Transverse colon (tissue), 4 donors: ENCODE data around the gene HMGN2. TPM values are rescaled to one million over a fixed set of nuclear protein-coding genes. Genes with fewer than 3 reads are reported as not detected.

Experiments used
- DNase-seq: peaks from one replicate; pipeline ENCODE4 v3.0.0-alpha.2; 2019
- H3K27ac ChIP-seq, 4 donors: fragments of 200-600 bp; sonication (generic); 2 replicates each; pipeline ENCODE4 v1.5.1; 2016 to 2018; ENCODE audit warnings: inconsistent platforms in 4 of 4
- H3K27me3 ChIP-seq: fragments of 200-600 bp; sonication (generic); 2 replicates; pipeline ENCODE4 v1.5.1; 2017; ENCODE audit warnings: inconsistent platforms
- H3K36me3 ChIP-seq, 4 donors: fragments of 200-600 bp; sonication (generic); 2 replicates each; pipeline ENCODE4 v1.5.1; 2017 to 2019; ENCODE audit warnings: inconsistent platforms in 4 of 4
- H3K4me1 ChIP-seq, 4 donors: fragments of 200-600 bp; sonication (generic); 2 replicates each; pipeline ENCODE4 v1.5.1; 2017 to 2020; ENCODE audit warnings: inconsistent platforms in 4 of 4
- H3K4me3 ChIP-seq, 4 donors: fragments of 200-600 bp; sonication (generic); 1 replicate in 1 of 4; 2 replicates in 3 of 4; pipeline versions ENCODE4 v1.5.1 to v1.6.1; 2017 to 2019; ENCODE audit warnings: inconsistent platforms in 4 of 4
- H3K9me3 ChIP-seq, 2 donors: fragments of 200-600 bp; sonication (generic); 2 replicates each; pipeline ENCODE4 v1.5.1; 2017 to 2019; ENCODE audit warnings: inconsistent platforms in 2 of 2
- CTCF ChIP-seq, 5 experiments: fragments of 200-600 bp in 3 of 5; fragments of 450-650 bp in 2 of 5; sonication (generic) in 3 of 5; IDR thresholded peaks; 1 replicate in 2 of 5; 2 replicates in 3 of 5; pipeline ENCODE4 v1.5.1; 2016 to 2017; ENCODE audit warnings: antibody characterized with exemption in 5 of 5, inconsistent platforms in 3 of 5, mild to moderate bottlenecking in 2 of 5, moderate library complexity in 1 of 5
- EP300 ChIP-seq: sonication (generic); formaldehyde crosslinking; IDR thresholded peaks from one replicate; pipeline ENCODE4 v1.6.1; 2017; ENCODE audit warnings: antibody characterized with exemption, low read depth
- POLR2A ChIP-seq: fragments of 450-650 bp; IDR thresholded peaks from one replicate; pipeline ENCODE4 v1.6.1; 2016; ENCODE audit warnings: antibody characterized with exemption, mild to moderate bottlenecking, moderate library complexity
- POLR2AphosphoS5 ChIP-seq, 3 donors: sonication (generic); formaldehyde crosslinking; IDR thresholded peaks; one replicate each; pipeline ENCODE4 v1.6.1; 2016; ENCODE audit warnings: antibody characterized with exemption in 3 of 3
- WGBS, 2 donors: methylation state at CpG; one replicate each; pipeline ENCODE4 v1.1.5; 2018; ENCODE audit warnings: low coverage in 1 of 2; 5-methylcytosine and 5-hydroxymethylcytosine counted together
- in situ Hi-C, 4 donors: fragments of 200-750 bp; cut with MboI; loops; one replicate each; pipeline versions ENCODE4 v1.15.0 to v1.15.1; 2017; ENCODE audit warnings: low sequenced_read_pairs in 3 of 4, low pct_ligation_motif_present in 1 of 4, low pct_unique_long_range_greater_than_20kb in 1 of 4
- intact Hi-C: fragments of 100-400 bp; cut with DNase I; formaldehyde crosslinking; loops from one replicate; pipeline ENCODE4 v1.15.1; 2023; ENCODE audit warnings: low total_unique reads
- total RNA-seq, 4 donors: library from RNA; depleted of rRNA; stranded (reverse); fragments of >200 nt; gene quantifications; one replicate each; pipeline ENCODE4 v1.1.0, GENCODE V29; 2016

Gene HMGN2
- total RNA-seq, 4 donors from 2014 or later, result 58.7 to 194 (median 165) TPM

GRCh38 chr1:26450908-26451307, 21.3 kb upstream of the HMGN2 start:
- in situ Hi-C loops (no loop called here), intact Hi-C loops (no loop called here)
- WGBS, 2 donors, result 94% methylated on average over 3 of the region's 3 CpGs; no CpG with 5 or more reads in 1 of the 2 donors
- Histone ChIP-seq H3K4me3 (no peak overlapping the region), H3K4me1 (no peaks in the 10 kb centered on the region), H3K9me3 (no peaks in the 10 kb centered on the region), H3K36me3 (peaks cover 0 to 36% (median 17%) of the 10 kb centered on the region in 4 donors), H3K27me3 (no peaks in the 10 kb centered on the region), H3K27ac (no peak overlapping the region)
- no peak for DNase-seq
- TF ChIP-seq EP300 (no peak), POLR2AphosphoS5 (IDR thresholded peaks at IDR 0.05) (no peak), POLR2A (no peak), CTCF (IDR thresholded peaks at IDR 0.05) (no peak)

GRCh38 chr1:26452459-26453183, 19.6 kb upstream of the HMGN2 start:
- Histone ChIP-seq H3K9me3 (no peaks in the 10 kb centered on the region), H3K27ac (no peak overlapping the region), H3K4me3 (no peak overlapping the region), H3K36me3 (peaks cover 0 to 36% (median 14%) of the 10 kb centered on the region in 4 donors), H3K4me1 (no peaks in the 10 kb centered on the region), H3K27me3 (no peaks in the 10 kb centered on the region)
- intact Hi-C loops (no loop called here), in situ Hi-C loops (no loop called here)
- TF ChIP-seq POLR2AphosphoS5 (IDR thresholded peaks at IDR 0.05), result no peak
- no peak for TF ChIP-seq POLR2A
- TF ChIP-seq EP300, result no peak
- no peak for TF ChIP-seq CTCF (IDR thresholded peaks at IDR 0.05)
- 89 to 90% methylated on average over 2 to 5 of the region's 5 CpGs for WGBS, 2 donors
- DNase-seq, result no peak

- H3K9me3 ChIP-seq, result no peaks in the 10 kb centered on the region
- no peak for TF ChIP-seq POLR2AphosphoS5 (IDR thresholded peaks at IDR 0.05)
- TF ChIP-seq POLR2A, result no peak
- TF ChIP-seq EP300, result no peak
- no peak for TF ChIP-seq CTCF (IDR thresholded peaks at IDR 0.05)
- no peaks in the 10 kb centered on the region for H3K27me3 ChIP-seq
- intact Hi-C loops, result no loop called here
- DNase-seq, result no peak
- H3K4me3 ChIP-seq, result no peak overlapping the region
- H3K36me3 ChIP-seq, result peaks cover 0 to 52% (median 15%) of the 10 kb centered on the region in 4 donors
- no peaks in the 10 kb centered on the region for H3K4me1 ChIP-seq
- WGBS, 2 donors, result 67 to 100% methylated on average over 1 of the region's 1 CpG
- no peak overlapping the region for H3K27ac ChIP-seq
- in situ Hi-C loops, result no loop called here
Observed at GRCh38 chr1:26459148-26459547, 13.1 kb upstream of the HMGN2 start.

GRCh38 chr1:26459573-26460031, 12.6 kb upstream of the HMGN2 start:
- no peaks in the 10 kb centered on the region for H3K4me1 ChIP-seq
- no peaks in the 10 kb centered on the region for H3K9me3 ChIP-seq
- no peak overlapping the region for H3K4me3 ChIP-seq
- H3K27me3 ChIP-seq, result no peaks in the 10 kb centered on the region
- no peak overlapping the region for H3K27ac ChIP-seq
- 73% methylated on average over 3 of the region's 3 CpGs; no CpG with 5 or more reads in 1 of the 2 donors for WGBS, 2 donors
- in situ Hi-C loops (no loop called here), intact Hi-C loops (no loop called here)
- TF ChIP-seq EP300 (no peak), POLR2AphosphoS5 (IDR thresholded peaks at IDR 0.05) (no peak), POLR2A (no peak)
- DNase-seq, result no peak
- peaks cover 0 to 57% (median 17%) of the 10 kb centered on the region in 4 donors for H3K36me3 ChIP-seq
